ENCODE data around the gene ESYT2. TPM values are rescaled to one million over a fixed set of nuclear protein-coding genes. Genes with fewer than 3 reads are reported as not detected.

Gene ESYT2
- total and polyA plus RNA-seq, 2 of the 4 experiments (the other 2 are of a cell fraction): 26.7 to 69.9 TPM

DNA sequence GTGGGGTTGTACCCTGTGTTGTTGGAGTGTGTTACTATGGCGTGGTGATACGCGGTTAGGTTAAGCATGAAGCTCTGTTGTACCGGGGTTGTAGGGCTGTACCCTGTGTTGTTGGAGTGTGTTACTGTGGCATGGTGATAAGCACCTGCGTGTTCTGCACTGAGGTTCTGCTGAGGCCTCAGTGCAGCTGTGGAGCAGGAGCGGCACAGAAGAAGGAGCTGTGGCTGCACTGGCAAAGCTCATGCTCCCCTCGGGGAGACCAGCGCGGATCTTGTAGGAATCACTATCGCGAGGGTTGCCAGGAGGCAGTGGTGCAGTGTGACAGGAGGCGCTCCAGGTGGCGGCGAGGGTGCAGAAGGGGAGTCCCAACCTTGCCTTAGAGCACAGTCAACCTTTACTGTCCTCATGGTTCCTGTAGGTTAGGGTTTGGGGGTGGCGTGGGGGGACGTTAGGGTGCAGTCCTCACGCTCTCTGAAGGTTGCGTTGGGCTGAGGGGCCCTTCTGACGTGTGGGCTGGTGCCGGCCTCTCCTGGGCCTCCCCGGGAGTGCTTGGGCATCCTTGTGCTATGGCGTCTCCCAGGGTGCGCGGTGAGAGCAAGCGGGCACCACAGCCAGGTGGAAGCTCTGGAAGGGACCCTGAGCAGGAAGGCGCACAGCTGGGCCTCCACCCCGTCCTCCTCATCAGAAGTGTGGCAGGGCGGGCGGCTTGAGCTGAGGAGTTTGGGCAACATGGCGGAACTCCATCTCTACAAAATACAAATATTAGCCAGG lies 38.1 kb upstream of the ESYT2 start:
- ChIA-PET CTCF (interaction anchor here (1.2 kb wide), 1 partner anchor 13 kb away, joined by 5 read pairs; no protein-coding TSS in a partner anchor), POLR2A (ENCODE audit: unreplicated experiment) (no interaction called here)
- dilution Hi-C loops (cut with HindIII; ENCODE audit: low sequenced_read_pairs, unreplicated experiment): no loop called here

More for the DNA sequence above, 38.1 kb upstream of the ESYT2 start:
- Histone ChIP-seq H2AK9ac (replicated peaks; ENCODE audit: low read depth, low read length, poor library complexity) (no peak overlapping the region), H3K56ac (ENCODE audit: extremely low read depth, insufficient read depth, low read length) (no peak overlapping the region), H3K4ac (ENCODE audit: low read depth, low read length) (no peak overlapping the region), H3K4me2 (ENCODE audit: low read depth, low read length) (no peak overlapping the region), H3K4me1 (ENCODE audit: control insufficient read depth, insufficient read depth, low read length) (peaks cover 5% of the 10 kb centered on the region), H4K8ac (ENCODE audit: low read depth in 2 of 2, low read length in 2 of 2) (no peak overlapping the region), H3K79me1 (ENCODE audit: low read depth in 1 of 2, low read length in 2 of 2) (peaks cover 30 to 55% of the 10 kb centered on the region in 2 experiments), H2BK5ac (ENCODE audit: low read depth, low read length, poor library complexity, severe bottlenecking) (no peak overlapping the region), H3K23ac (ENCODE audit: low read depth, low read length) (no peak overlapping the region), H3K9me1 (ENCODE audit: insufficient read depth, low read length) (peaks cover 14% of the 10 kb centered on the region; the same call in 1 of the 2 replicates), H3K27ac (ENCODE audit: insufficient read depth, low read length) (no peak overlapping the region), H3K36me3 (ENCODE audit: control insufficient read depth, insufficient read depth, low read length) (peaks cover 10% of the 10 kb centered on the region; the same call in 1 of the 2 replicates), H2AFZ (replicated peaks; ENCODE audit: low read length, poor library complexity) (no peak overlapping the region), H2BK15ac (ENCODE audit: low read depth, low read length) (no peak overlapping the region), H2AK5ac (ENCODE audit: low read depth, low read length) (no peak overlapping the region), H2BK20ac (ENCODE audit: low read depth, low read length) (no peak overlapping the region), H3K9me3 (ENCODE audit: control insufficient read depth, insufficient read depth, low read length) (no peaks in the 10 kb centered on the region), H4K5ac (ENCODE audit: low read depth, low read length) (no peak overlapping the region), H2BK120ac (ENCODE audit: low read depth, low read length) (no peak overlapping the region), H3K4me3 (ENCODE audit: insufficient read depth, low read depth, low read length) (no peak overlapping the region), H4K91ac (ENCODE audit: insufficient read depth, low read depth, low read length) (no peak overlapping the region), H4K20me1 (ENCODE audit: insufficient read depth, low read length) (no peaks in the 10 kb centered on the region), H3K9ac (ENCODE audit: low read depth, low read length) (no peak overlapping the region), H3K14ac (replicated peaks; ENCODE audit: low read depth, low read length) (no peak overlapping the region), H3K27me3 (ENCODE audit: control insufficient read depth, insufficient read depth, low read length) (no peaks in the 10 kb centered on the region), H3K18ac (ENCODE audit: low read depth, low read length) (no peak overlapping the region)
- in situ Hi-C loops (cut with MboI; ENCODE audit: low sequenced_read_pairs): no loop called here
- no TSS peak for BruUV-seq (replicated peaks)
- intact Hi-C loops (cut with micrococcal nuclease): no loop called here
- WGBS, 2 experiments (ENCODE audit: extremely low coverage in 2 of 2, insufficient read length in 1 of 2): 100% methylated on average over 4 of the region's 30 CpGs; no CpG with 5 or more reads in 1 of the 2 experiments
- no peak for TF ChIP-seq RCOR1 (IDR thresholded peaks at IDR 0.05; ENCODE audit: insufficient replicate concordance, low read length)
- TF ChIP-seq NFE2L2 (IDR thresholded peaks at IDR 0.05; ENCODE audit: low read depth, low read length): no peak
- TF ChIP-seq CHD1 (IDR thresholded peaks at IDR 0.05; ENCODE audit: low read depth, low read length): no peak
- TF ChIP-seq, protein P1, sequence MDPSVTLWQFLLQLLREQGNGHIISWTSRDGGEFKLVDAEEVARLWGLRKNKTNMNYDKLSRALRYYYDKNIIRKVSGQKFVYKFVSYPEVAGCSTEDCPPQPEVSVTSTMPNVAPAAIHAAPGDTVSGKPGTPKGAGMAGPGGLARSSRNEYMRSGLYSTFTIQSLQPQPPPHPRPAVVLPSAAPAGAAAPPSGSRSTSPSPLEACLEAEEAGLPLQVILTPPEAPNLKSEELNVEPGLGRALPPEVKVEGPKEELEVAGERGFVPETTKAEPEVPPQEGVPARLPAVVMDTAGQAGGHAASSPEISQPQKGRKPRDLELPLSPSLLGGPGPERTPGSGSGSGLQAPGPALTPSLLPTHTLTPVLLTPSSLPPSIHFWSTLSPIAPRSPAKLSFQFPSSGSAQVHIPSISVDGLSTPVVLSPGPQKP (IDR thresholded peaks at IDR 0.05; ENCODE audit: borderline replicate concordance, low read depth, low read length): no peak
- TF ChIP-seq CEBPB (IDR thresholded peaks at IDR 0.05; ENCODE audit: low read depth, low read length): no peak
- no peak for TF ChIP-seq SMC3 (IDR thresholded peaks at IDR 0.05; ENCODE audit: low read depth, low read length)
- no peak for TF ChIP-seq POLR2A (IDR thresholded peaks at IDR 0.05; ENCODE audit: low read depth, low read length)
- TF ChIP-seq MXI1 (IDR thresholded peaks at IDR 0.05; ENCODE audit: borderline replicate concordance, low read depth, low read length): no peak
- no peak for TF ChIP-seq MAZ (IDR thresholded peaks at IDR 0.05; ENCODE audit: borderline replicate concordance, low read depth, low read length)
- no peak for TF ChIP-seq RFX5 (IDR thresholded peaks at IDR 0.05; ENCODE audit: low read depth, low read length)
- no peak for TF ChIP-seq FOS (IDR thresholded peaks at IDR 0.05; ENCODE audit: low read depth, low read length)
- no peak for DNase-seq
- ATAC-seq (ENCODE audit: low read depth): no peak
